GM23248 (cell line): ENCODE data around the gene PICALM.
"Not testable (repeated sequence)": the region's sequence is repeated elsewhere in the genome, so short reads cannot be mapped to it uniquely, and the experiment has no call there.

ENCODE experiments used
- EZH2 ChIP-seq: fragments of 200-600 bp; sonication (generic); IDR thresholded peaks from 2 replicates; pipeline ENCODE4 v1.6.1; 2018; ENCODE audit warnings: antibody characterized with exemption, mild to moderate bottlenecking; ENCODE audit not compliant: insufficient read depth, poor library complexity, severe bottlenecking
- EZH2phosphoT487 ChIP-seq: fragments of 200-600 bp; sonication (generic); IDR thresholded peaks from 2 replicates; pipeline ENCODE4 v1.6.1; 2018; ENCODE audit warnings: antibody characterized with exemption, moderate library complexity, mild to moderate bottlenecking, low read depth; ENCODE audit not compliant: insufficient read depth

DNA sequence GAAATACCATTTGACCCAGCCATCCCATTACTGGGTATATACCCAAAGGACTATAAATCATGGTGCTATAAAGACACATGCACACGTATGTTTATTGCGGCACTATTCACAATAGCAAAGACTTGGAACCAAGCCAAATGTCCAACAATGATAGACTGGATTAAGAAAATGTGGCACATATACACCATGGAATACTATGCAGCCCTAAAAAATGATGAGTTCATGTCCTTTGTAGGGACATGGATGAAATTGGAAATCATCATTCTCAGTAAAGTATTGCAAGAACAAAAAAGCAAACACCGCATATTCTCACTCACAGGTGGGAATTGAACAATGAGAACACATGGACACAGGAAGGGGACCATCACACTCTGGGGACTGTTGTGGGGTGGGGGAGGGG is 37.1 kb upstream of the PICALM start:
- TF ChIP-seq EZH2, EZH2phosphoT487: not testable (repeated sequence)
